ENCODE data around the gene INTS6.

INTS6 gene

DNA sequence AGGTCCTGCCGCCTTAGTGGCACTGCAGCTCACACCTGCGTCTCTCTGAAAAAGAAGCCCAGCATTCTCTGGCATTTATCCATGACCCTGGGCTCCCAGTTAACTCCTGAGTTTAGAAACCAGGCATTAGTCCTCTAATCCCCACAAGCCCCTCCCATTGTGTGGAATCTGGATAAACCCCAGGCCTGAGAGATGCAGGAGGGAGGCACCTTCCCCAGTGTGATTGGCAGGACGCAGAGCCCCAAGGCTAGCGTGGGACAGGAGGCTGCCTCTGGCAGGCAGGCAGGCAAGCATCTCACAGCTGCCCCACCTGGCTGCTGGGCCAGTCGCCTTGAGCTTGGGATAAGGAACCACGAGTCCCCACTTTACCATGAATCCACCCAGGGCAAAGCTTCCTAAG lies 124.3 kb downstream of the INTS6 start:
- H3K14ac ChIP-seq (ENCODE audit: low read length in 2 of 2) = no peak overlapping the region
- no peak overlapping the region for H2AFZ ChIP-seq (ENCODE audit: low read depth, low read length)
- H2BK5ac ChIP-seq (ENCODE audit: low read depth, low read length, poor library complexity, severe bottlenecking) = no peak overlapping the region
- H3K4me2 ChIP-seq (ENCODE audit: low read length, poor library complexity, severe bottlenecking) = no peak overlapping the region
- DNase-seq = no peak
- no peak overlapping the region for H3K23ac ChIP-seq (ENCODE audit: low read length in 2 of 2)
- H3K79me1 ChIP-seq (replicated peaks; ENCODE audit: low read length, poor library complexity, severe bottlenecking) = no peaks in the 10 kb centered on the region
- no peak overlapping the region for H3K27ac ChIP-seq (ENCODE audit: low read length, poor library complexity, severe bottlenecking)
- peaks cover 6% of the 10 kb centered on the region for H3K4me1 ChIP-seq (ENCODE audit: control insufficient read depth, insufficient read depth, low read depth, low read length)
- H3K18ac ChIP-seq (ENCODE audit: low read depth in 1 of 2, low read length in 2 of 2) = no peak overlapping the region
- no peak overlapping the region for H2BK120ac ChIP-seq (ENCODE audit: low read depth, low read length)
- H2AK5ac ChIP-seq (ENCODE audit: low read length, severe bottlenecking) = no peak overlapping the region
- peaks cover 0 to 7% of the 10 kb centered on the region in 2 experiments for H3K36me3 ChIP-seq (ENCODE audit: control insufficient read depth in 1 of 2, insufficient read depth in 2 of 2, low read depth in 1 of 2, low read length in 2 of 2)
- H4K8ac ChIP-seq (ENCODE audit: low read length) = no peak overlapping the region
- H2BK12ac ChIP-seq (ENCODE audit: low read length in 2 of 2) = no peak overlapping the region
- H2BK15ac ChIP-seq (ENCODE audit: low read depth, poor library complexity, severe bottlenecking) = no peak overlapping the region
- H3K9ac ChIP-seq (ENCODE audit: low read length) = no peak overlapping the region
- no peaks in the 10 kb centered on the region for H3K9me3 ChIP-seq (ENCODE audit: control insufficient read depth, low read length)
- no peak overlapping the region for H3K4me3 ChIP-seq (ENCODE audit: insufficient read depth in 1 of 2, low read depth in 1 of 2, low read length in 2 of 2)
- H3K27me3 ChIP-seq (ENCODE audit: control insufficient read depth in 1 of 2, insufficient read depth in 1 of 2, low read length in 2 of 2) = no peaks in the 10 kb centered on the region
- WGBS = 58% methylated on average over 4 of the region's 6 CpGs
- H3K4ac ChIP-seq (ENCODE audit: low read depth in 1 of 2, low read length in 2 of 2) = no peak overlapping the region
- peak overlapping the region; percentile 84 for H4K91ac ChIP-seq (ENCODE audit: low read length)

DNA sequence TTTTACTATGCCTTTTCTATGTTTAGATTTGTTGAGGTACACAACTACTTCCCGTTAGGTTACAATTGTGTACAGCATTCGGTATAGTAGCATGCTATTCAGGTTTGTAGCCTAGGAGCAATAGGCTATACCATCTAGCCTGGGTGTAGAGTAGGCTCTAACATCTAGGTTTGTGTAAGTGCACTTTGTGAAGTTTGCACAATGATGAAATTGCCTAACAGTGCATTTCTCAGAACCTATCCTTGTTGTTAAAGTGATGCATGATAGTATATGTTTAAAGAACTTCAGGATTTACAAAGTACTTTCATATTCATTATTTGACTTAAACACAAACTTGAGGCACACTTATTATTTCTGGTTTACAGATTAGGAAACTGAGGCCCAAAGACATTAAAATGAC lies 124.9 kb downstream of the INTS6 start:
- no peaks in the 10 kb centered on the region for H3K27me3 ChIP-seq (ENCODE audit: control insufficient read depth in 1 of 2, insufficient read depth in 1 of 2, low read length in 2 of 2)
- H3K18ac ChIP-seq (ENCODE audit: low read depth in 1 of 2, low read length in 2 of 2) = no peak overlapping the region
- H3K9ac ChIP-seq (ENCODE audit: low read length) = no peak overlapping the region
- H4K91ac ChIP-seq (ENCODE audit: low read length) = no peak overlapping the region
- no peak overlapping the region for H2AFZ ChIP-seq (ENCODE audit: low read depth, low read length)
- no peak overlapping the region for H3K4me2 ChIP-seq (ENCODE audit: low read length, poor library complexity, severe bottlenecking)
- H4K8ac ChIP-seq (ENCODE audit: low read length) = no peak overlapping the region
- H3K14ac ChIP-seq (ENCODE audit: low read length in 2 of 2) = no peak overlapping the region
- H3K4ac ChIP-seq (ENCODE audit: low read depth in 1 of 2, low read length in 2 of 2) = no peak overlapping the region
- no peak for DNase-seq
- H2BK5ac ChIP-seq (ENCODE audit: low read depth, low read length, poor library complexity, severe bottlenecking) = no peak overlapping the region
- no peak overlapping the region for H2BK12ac ChIP-seq (ENCODE audit: low read length in 2 of 2)
- no peak overlapping the region for H3K23ac ChIP-seq (ENCODE audit: low read length in 2 of 2)
- WGBS = 95% methylated on average over 2 of the region's 2 CpGs
- peaks cover 0 to 7% of the 10 kb centered on the region in 2 experiments for H3K36me3 ChIP-seq (ENCODE audit: control insufficient read depth in 1 of 2, insufficient read depth in 2 of 2, low read depth in 1 of 2, low read length in 2 of 2)
- H2BK120ac ChIP-seq (ENCODE audit: low read depth, low read length) = no peak overlapping the region
- H3K79me1 ChIP-seq (replicated peaks; ENCODE audit: low read length, poor library complexity, severe bottlenecking) = no peaks in the 10 kb centered on the region
- H3K9me3 ChIP-seq (ENCODE audit: control insufficient read depth, low read length) = no peaks in the 10 kb centered on the region
- peaks cover 6% of the 10 kb centered on the region for H3K4me1 ChIP-seq (ENCODE audit: control insufficient read depth, insufficient read depth, low read depth, low read length)
- H2BK15ac ChIP-seq (ENCODE audit: low read depth, poor library complexity, severe bottlenecking) = no peak overlapping the region
- no peak overlapping the region for H3K4me3 ChIP-seq (ENCODE audit: insufficient read depth in 1 of 2, low read depth in 1 of 2, low read length in 2 of 2)
- no peak overlapping the region for H2AK5ac ChIP-seq (ENCODE audit: low read length, severe bottlenecking)
- no peak overlapping the region for H3K27ac ChIP-seq (ENCODE audit: low read length, poor library complexity, severe bottlenecking)

DNA sequence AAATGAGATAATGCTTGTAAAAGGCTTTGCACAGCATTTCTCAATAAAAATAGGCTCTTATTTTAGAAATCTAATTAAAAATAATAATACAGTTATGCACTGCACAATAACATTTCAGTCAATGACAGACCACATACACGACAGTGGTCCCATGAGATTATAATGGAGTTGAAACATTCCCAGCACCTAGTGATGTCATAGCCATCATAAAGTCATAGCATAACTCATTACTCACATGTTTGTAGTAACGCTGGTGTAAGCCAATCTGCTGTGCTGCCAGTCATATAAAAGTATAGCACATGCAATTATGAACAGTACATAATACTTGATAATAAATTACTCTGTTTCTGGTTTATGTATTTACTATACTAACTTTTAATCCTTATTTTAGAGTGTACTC lies 126.1 kb downstream of the INTS6 start:
- 78% methylated on average over 2 of the region's 2 CpGs for WGBS
- H3K4me1 ChIP-seq (ENCODE audit: control insufficient read depth, insufficient read depth, low read depth, low read length) = peaks cover 6% of the 10 kb centered on the region
- H4K8ac ChIP-seq (ENCODE audit: low read length) = no peak overlapping the region
- H3K27ac ChIP-seq (ENCODE audit: low read length, poor library complexity, severe bottlenecking) = no peak overlapping the region
- H2BK120ac ChIP-seq (ENCODE audit: low read depth, low read length) = no peak overlapping the region
- H3K79me1 ChIP-seq (replicated peaks; ENCODE audit: low read length, poor library complexity, severe bottlenecking) = no peaks in the 10 kb centered on the region
- no peak overlapping the region for H2AFZ ChIP-seq (ENCODE audit: low read depth, low read length)
- H3K23ac ChIP-seq (ENCODE audit: low read length in 2 of 2) = no peak overlapping the region
- no peak overlapping the region for H2BK5ac ChIP-seq (ENCODE audit: low read depth, low read length, poor library complexity, severe bottlenecking)
- no peak overlapping the region for H3K4ac ChIP-seq (ENCODE audit: low read depth in 1 of 2, low read length in 2 of 2)
- no peak overlapping the region for H3K4me3 ChIP-seq (ENCODE audit: insufficient read depth in 1 of 2, low read depth in 1 of 2, low read length in 2 of 2)
- H3K18ac ChIP-seq (ENCODE audit: low read depth in 1 of 2, low read length in 2 of 2) = no peak overlapping the region
- H3K36me3 ChIP-seq (ENCODE audit: control insufficient read depth in 1 of 2, insufficient read depth in 2 of 2, low read depth in 1 of 2, low read length in 2 of 2) = peaks cover 0 to 7% of the 10 kb centered on the region in 2 experiments
- H2BK12ac ChIP-seq (ENCODE audit: low read length in 2 of 2) = no peak overlapping the region
- H3K9ac ChIP-seq (ENCODE audit: low read length) = no peak overlapping the region
- no peak overlapping the region for H3K4me2 ChIP-seq (ENCODE audit: low read length, poor library complexity, severe bottlenecking)
- no peak overlapping the region for H2AK5ac ChIP-seq (ENCODE audit: low read length, severe bottlenecking)
- no peak overlapping the region for H2BK15ac ChIP-seq (ENCODE audit: low read depth, poor library complexity, severe bottlenecking)
- no peak for DNase-seq
- no peaks in the 10 kb centered on the region for H3K27me3 ChIP-seq (ENCODE audit: control insufficient read depth in 1 of 2, insufficient read depth in 1 of 2, low read length in 2 of 2)
- no peak overlapping the region for H4K91ac ChIP-seq (ENCODE audit: low read length)
- no peak overlapping the region for H3K14ac ChIP-seq (ENCODE audit: low read length in 2 of 2)
- H3K9me3 ChIP-seq (ENCODE audit: control insufficient read depth, low read length) = no peaks in the 10 kb centered on the region

DNA sequence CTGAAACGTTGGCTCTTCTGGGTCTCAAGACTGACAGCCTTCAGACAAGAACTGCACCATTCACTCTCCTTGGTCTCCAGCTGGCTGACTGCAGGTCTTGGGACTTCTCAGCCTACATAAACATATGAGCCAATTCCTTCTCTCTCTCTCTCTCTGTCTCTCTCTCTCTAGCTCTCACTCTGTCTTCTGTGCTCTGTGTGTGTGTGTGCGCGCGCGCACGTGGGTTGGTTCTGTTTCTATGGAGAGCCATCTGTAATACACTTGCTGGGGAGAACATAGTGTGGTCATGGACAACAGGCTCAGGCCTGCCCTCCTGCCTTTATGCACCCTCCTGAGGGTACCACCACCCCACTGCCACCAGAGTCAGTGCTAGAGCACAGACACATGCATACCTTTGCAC lies 127.0 kb downstream of the INTS6 start:
- H3K36me3 ChIP-seq (ENCODE audit: control insufficient read depth in 1 of 2, insufficient read depth in 2 of 2, low read depth in 1 of 2, low read length in 2 of 2) = peaks cover 0 to 3% of the 10 kb centered on the region in 2 experiments
- H2BK12ac ChIP-seq (ENCODE audit: low read length in 2 of 2) = no peak overlapping the region
- H3K9ac ChIP-seq (ENCODE audit: low read length) = no peak overlapping the region
- H3K18ac ChIP-seq (ENCODE audit: low read depth in 1 of 2, low read length in 2 of 2) = no peak overlapping the region
- H3K27ac ChIP-seq (ENCODE audit: low read length, poor library complexity, severe bottlenecking) = no peak overlapping the region
- H2BK120ac ChIP-seq (ENCODE audit: low read depth, low read length) = no peak overlapping the region
- peaks cover 4% of the 10 kb centered on the region for H3K4me1 ChIP-seq (ENCODE audit: control insufficient read depth, insufficient read depth, low read depth, low read length)
- H2AK5ac ChIP-seq (ENCODE audit: low read length, severe bottlenecking) = no peak overlapping the region
- H3K14ac ChIP-seq (ENCODE audit: low read length in 2 of 2) = no peak overlapping the region
- H2BK15ac ChIP-seq (ENCODE audit: low read depth, poor library complexity, severe bottlenecking) = no peak overlapping the region
- H3K4me3 ChIP-seq (ENCODE audit: insufficient read depth in 1 of 2, low read depth in 1 of 2, low read length in 2 of 2) = no peak overlapping the region
- no peaks in the 10 kb centered on the region for H3K79me1 ChIP-seq (replicated peaks; ENCODE audit: low read length, poor library complexity, severe bottlenecking)
- H3K27me3 ChIP-seq (ENCODE audit: control insufficient read depth in 1 of 2, insufficient read depth in 1 of 2, low read length in 2 of 2) = peaks cover 0 to under 1% of the 10 kb centered on the region in 2 experiments
- no peak overlapping the region for H3K23ac ChIP-seq (ENCODE audit: low read length in 2 of 2)
- WGBS = 96% methylated on average over 5 of the region's 6 CpGs
- no peak overlapping the region for H2AFZ ChIP-seq (ENCODE audit: low read depth, low read length)
- H3K4me2 ChIP-seq (ENCODE audit: low read length, poor library complexity, severe bottlenecking) = no peak overlapping the region
- no peaks in the 10 kb centered on the region for H3K9me3 ChIP-seq (ENCODE audit: control insufficient read depth, low read length)
- DNase-seq = no peak
- H4K91ac ChIP-seq (ENCODE audit: low read length) = peak overlapping the region; percentile 5
- H2BK5ac ChIP-seq (ENCODE audit: low read depth, low read length, poor library complexity, severe bottlenecking) = no peak overlapping the region
- H4K8ac ChIP-seq (ENCODE audit: low read length) = no peak overlapping the region
- no peak overlapping the region for H3K4ac ChIP-seq (ENCODE audit: low read depth in 1 of 2, low read length in 2 of 2)

Measured in mesenchymal stem cell (in vitro differentiated cells and primary cell).